Uterus (tissue), 4 donors: Measurements from ENCODE around the gene LUZP2. TPM values are rescaled to one million over a fixed set of nuclear protein-coding genes. Genes with fewer than 3 reads are reported as not detected.

Source experiments
- DNase-seq, 2 donors: peaks; one replicate each; pipeline ENCODE4 v3.0.0-alpha.2; 2019 to 2020
- H3K27ac ChIP-seq, 2 donors: fragments of 200-600 bp; sonication (generic); 1 replicate in 1 of 2; 2 replicates in 1 of 2; pipeline ENCODE4 v1.5.1; 2016 to 2018
- H3K27me3 ChIP-seq, 2 donors: fragments of 200-600 bp; sonication (generic); one replicate each; pipeline ENCODE4 v1.5.1; 2018 to 2019; ENCODE audit warnings: control low read depth in 1 of 2
- H3K36me3 ChIP-seq, 2 donors: fragments of 200-600 bp; sonication (generic); one replicate each; pipeline ENCODE4 v1.5.1; 2019; ENCODE audit warnings: control low read depth in 1 of 2
- H3K4me1 ChIP-seq, 2 donors: fragments of 200-600 bp; sonication (generic); one replicate each; pipeline ENCODE4 v1.5.1; 2018 to 2019; ENCODE audit warnings: control low read depth in 1 of 2
- H3K4me3 ChIP-seq, 2 donors: fragments of 200-600 bp; sonication (generic); 1 replicate in 1 of 2; 2 replicates in 1 of 2; pipeline ENCODE4 v1.5.1; 2018 to 2019; ENCODE audit warnings: mild to moderate bottlenecking in 1 of 2
- H3K9me3 ChIP-seq, 2 donors: fragments of 200-600 bp; sonication (generic); one replicate each; pipeline ENCODE4 v1.5.1; 2019; ENCODE audit warnings: control low read depth in 1 of 2
- POLR2A ChIP-seq, 2 donors: fragments of 450-650 bp; IDR thresholded peaks; one replicate each; pipeline ENCODE4 v1.6.1; 2016; ENCODE audit warnings: antibody characterized with exemption in 2 of 2, mild to moderate bottlenecking in 1 of 2, moderate library complexity in 1 of 2
- intact Hi-C: fragments of 100-400 bp; cut with DNase I; formaldehyde crosslinking; loops from one replicate; pipeline ENCODE4 v1.15.1; 2023; ENCODE audit warnings: low total_unique reads
- total RNA-seq, 4 donors: library from RNA; depleted of rRNA in 3 of 4; stranded (reverse); fragments of >200 nt in 3 of 4; gene quantifications; one replicate each; pipeline versions ENCODE4 v1.1.0 to v1.2.4, GENCODE V29; 2014 to 2023
- TF ChIP-seq, protein P1 (sequence below), 4 experiments: fragments of 200-600 bp in 2 of 4; fragments of 450-650 bp in 2 of 4; sonication (generic) in 2 of 4; IDR thresholded peaks; one replicate each; pipeline ENCODE4 v1.5.1; 2016 to 2019; ENCODE audit warnings: antibody characterized with exemption in 4 of 4, mild to moderate bottlenecking in 2 of 4, moderate library complexity in 1 of 4
- donor health status: DM: yes; HTN: yes; CAD: no.

LUZP2 gene
- total RNA-seq, 4 donors from 2014 or later = 0.24 to 13.8 TPM; not detected in 2

DNA sequence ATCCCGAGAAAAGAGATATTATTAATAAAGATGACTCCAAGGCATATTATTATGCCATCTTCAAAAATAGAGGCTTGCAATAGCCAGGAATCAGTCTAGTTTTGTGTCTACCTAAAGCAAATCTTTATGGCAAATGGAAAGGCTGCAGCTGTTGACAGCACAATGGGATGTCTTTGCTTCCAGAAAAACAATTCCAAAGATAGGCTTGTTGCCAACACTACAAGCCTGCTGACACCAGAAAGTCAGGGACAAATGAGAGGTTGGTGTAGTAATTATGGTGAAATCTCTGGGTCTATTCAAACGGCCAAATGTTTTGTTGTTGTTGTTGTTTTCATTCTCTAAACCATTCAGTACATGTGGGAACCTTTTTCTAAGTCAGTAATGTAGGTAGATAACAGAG is 101.8 kb downstream of the LUZP2 start:
- H3K4me3 ChIP-seq = no peak overlapping the region
- no peak for DNase-seq
- no peaks in the 10 kb centered on the region for H3K36me3 ChIP-seq
- TF ChIP-seq, protein P1, sequence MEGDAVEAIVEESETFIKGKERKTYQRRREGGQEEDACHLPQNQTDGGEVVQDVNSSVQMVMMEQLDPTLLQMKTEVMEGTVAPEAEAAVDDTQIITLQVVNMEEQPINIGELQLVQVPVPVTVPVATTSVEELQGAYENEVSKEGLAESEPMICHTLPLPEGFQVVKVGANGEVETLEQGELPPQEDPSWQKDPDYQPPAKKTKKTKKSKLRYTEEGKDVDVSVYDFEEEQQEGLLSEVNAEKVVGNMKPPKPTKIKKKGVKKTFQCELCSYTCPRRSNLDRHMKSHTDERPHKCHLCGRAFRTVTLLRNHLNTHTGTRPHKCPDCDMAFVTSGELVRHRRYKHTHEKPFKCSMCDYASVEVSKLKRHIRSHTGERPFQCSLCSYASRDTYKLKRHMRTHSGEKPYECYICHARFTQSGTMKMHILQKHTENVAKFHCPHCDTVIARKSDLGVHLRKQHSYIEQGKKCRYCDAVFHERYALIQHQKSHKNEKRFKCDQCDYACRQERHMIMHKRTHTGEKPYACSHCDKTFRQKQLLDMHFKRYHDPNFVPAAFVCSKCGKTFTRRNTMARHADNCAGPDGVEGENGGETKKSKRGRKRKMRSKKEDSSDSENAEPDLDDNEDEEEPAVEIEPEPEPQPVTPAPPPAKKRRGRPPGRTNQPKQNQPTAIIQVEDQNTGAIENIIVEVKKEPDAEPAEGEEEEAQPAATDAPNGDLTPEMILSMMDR (IDR thresholded peaks at IDR 0.05) = no peak
- TF ChIP-seq POLR2A (IDR thresholded peaks at IDR 0.05) = no peak
- H3K27me3 ChIP-seq = no peaks in the 10 kb centered on the region
- no peaks in the 10 kb centered on the region for H3K4me1 ChIP-seq
- H3K27ac ChIP-seq = no peak overlapping the region
- intact Hi-C loops = no loop called here
- no peaks in the 10 kb centered on the region for H3K9me3 ChIP-seq

DNA sequence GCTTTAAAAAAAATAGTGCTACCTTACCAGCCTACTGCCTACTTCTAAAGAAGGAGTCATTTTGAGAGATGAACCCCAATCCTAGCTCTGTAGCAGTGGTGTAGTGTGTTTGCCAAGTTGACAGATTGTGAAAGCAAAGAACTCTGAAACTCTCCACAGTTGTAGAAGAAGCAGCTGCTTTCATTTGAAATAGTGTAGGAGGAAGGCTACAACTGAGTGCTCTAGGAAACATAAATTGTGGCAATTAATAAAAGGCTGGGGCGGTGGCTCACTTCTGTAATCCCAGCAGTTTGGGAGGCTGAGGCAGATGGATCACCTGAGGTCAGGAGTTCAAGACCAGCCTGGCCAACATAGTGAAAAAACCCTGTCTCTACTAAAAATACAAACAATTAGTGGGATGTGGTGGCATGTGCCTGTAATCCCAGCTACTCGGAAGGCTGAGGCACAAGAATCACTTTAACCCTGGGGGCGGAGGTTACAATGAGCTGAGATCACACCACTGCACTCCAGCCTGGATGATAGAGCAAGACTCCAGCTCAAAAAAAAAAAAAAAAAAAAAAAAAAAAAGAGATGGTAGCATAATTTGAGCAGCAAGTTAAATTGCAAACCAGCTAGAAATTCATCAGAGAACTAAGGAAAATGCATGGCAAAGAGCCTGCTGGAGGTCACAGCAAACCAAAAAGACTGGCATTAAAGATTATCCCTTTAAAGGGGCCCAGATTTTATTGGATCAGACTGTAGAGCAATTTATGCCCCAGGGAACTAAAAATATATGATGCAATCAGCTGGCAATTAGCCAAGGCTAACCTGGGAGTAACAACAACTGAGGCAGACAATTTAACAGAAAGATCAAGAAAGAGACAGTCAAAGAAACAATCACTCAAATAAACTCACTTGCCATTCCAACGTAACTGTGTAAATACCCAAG is 112.6 kb downstream of the LUZP2 start:
- Histone ChIP-seq H3K4me1 (no peaks in the 10 kb centered on the region), H3K27me3 (no peaks in the 10 kb centered on the region), H3K27ac (no peak overlapping the region), H3K4me3 (no peak overlapping the region), H3K36me3 (no peaks in the 10 kb centered on the region), H3K9me3 (no peaks in the 10 kb centered on the region)
- TF ChIP-seq, protein P1 (IDR thresholded peaks at IDR 0.05) = no peak
- TF ChIP-seq POLR2A (IDR thresholded peaks at IDR 0.05) = no peak
- intact Hi-C loops = no loop called here
- no peak for DNase-seq

GRCh38 chr11:24615451-24616160 is 118.8 kb downstream of the LUZP2 start:
- Histone ChIP-seq H3K4me3 (no peak overlapping the region), H3K36me3 (no peaks in the 10 kb centered on the region), H3K27me3 (no peaks in the 10 kb centered on the region), H3K27ac (no peak overlapping the region), H3K4me1 (no peaks in the 10 kb centered on the region), H3K9me3 (no peaks in the 10 kb centered on the region)
- TF ChIP-seq, protein P1 (IDR thresholded peaks at IDR 0.05) = no peak
- no peak for TF ChIP-seq POLR2A (IDR thresholded peaks at IDR 0.05)
- intact Hi-C loops = no loop called here
- DNase-seq = no peak

DNA sequence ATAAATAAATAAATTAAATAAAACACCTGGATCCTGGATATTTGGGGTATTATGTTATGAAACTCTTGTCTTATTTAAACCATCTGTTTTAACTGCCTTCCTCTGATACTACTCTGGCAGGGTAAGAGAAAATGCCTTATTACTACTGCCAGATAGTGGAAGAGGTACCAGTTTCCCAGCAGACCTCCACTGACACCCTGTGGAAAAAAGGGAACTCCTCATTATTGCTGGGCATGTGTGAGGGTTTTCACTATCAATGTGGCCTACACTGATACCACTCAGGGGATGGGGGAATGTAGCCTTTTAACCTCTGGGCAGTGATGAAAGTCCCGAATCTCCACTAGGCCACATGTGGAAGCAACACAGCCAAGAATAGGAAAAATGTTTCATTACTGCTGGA is 121.0 kb downstream of the LUZP2 start:
- TF ChIP-seq, protein P1 (IDR thresholded peaks at IDR 0.05) = no peak
- no peak for TF ChIP-seq POLR2A (IDR thresholded peaks at IDR 0.05)
- no peaks in the 10 kb centered on the region for H3K27me3 ChIP-seq
- H3K4me1 ChIP-seq = no peaks in the 10 kb centered on the region
- no peaks in the 10 kb centered on the region for H3K36me3 ChIP-seq
- H3K27ac ChIP-seq = no peak overlapping the region
- no peak for DNase-seq
- H3K4me3 ChIP-seq = no peak overlapping the region
- intact Hi-C loops = no loop called here
- no peaks in the 10 kb centered on the region for H3K9me3 ChIP-seq

DNA sequence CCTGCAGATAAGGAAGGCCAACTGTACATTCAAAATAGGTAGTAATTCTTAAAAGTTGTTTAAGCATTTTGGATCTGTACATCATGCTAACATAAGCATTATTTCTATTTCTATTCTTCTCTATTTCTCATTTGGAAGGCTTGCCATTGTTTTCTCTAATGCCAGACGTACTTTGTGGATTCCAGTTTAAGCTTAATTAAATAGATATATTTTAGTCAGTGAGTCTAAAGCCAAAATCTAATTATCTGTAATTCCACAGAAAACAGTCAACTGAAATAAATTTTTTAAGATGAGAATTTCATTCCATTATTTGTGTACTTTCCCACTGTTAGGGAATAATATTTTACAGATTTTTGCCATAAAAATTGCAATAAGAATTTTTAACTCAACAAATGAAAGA is 123.0 kb downstream of the LUZP2 start:
- intact Hi-C loops = no loop called here
- H3K36me3 ChIP-seq = no peaks in the 10 kb centered on the region
- no peak for TF ChIP-seq POLR2A (IDR thresholded peaks at IDR 0.05)
- TF ChIP-seq, protein P1 (IDR thresholded peaks at IDR 0.05) = no peak
- H3K4me1 ChIP-seq = no peaks in the 10 kb centered on the region
- DNase-seq = no peak
- no peak overlapping the region for H3K27ac ChIP-seq
- H3K9me3 ChIP-seq = no peaks in the 10 kb centered on the region
- H3K27me3 ChIP-seq = no peaks in the 10 kb centered on the region
- no peak overlapping the region for H3K4me3 ChIP-seq
